ENCODE measurements around the gene CLK2.
"Not testable (repeated sequence)": the region's sequence is repeated elsewhere in the genome, so short reads cannot be mapped to it uniquely, and the experiment has no call there.

CLK2 gene

DNA sequence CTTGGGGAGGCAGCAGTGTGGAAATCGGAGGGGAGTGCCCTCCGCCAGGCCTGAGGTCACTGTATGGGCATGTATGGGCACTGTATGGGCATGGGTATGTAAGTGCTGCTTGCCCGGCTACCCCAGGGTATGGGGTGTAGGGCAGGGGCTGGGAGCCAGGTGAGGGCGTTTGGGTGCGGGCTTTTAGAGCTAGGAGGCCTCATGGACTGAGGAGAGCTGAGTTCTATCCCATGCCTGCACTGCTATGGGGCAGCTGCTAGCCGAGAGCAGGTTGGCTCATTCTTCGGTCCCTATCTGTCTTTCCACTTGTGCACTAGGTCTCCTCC lies 22.6 kb upstream of the CLK2 start:
- no peak for DNase-seq

- DNase-seq = no peak
These were observed 22.1 kb upstream of the CLK2 start for GRCh38 chr1:155295183-155295941.

DNA sequence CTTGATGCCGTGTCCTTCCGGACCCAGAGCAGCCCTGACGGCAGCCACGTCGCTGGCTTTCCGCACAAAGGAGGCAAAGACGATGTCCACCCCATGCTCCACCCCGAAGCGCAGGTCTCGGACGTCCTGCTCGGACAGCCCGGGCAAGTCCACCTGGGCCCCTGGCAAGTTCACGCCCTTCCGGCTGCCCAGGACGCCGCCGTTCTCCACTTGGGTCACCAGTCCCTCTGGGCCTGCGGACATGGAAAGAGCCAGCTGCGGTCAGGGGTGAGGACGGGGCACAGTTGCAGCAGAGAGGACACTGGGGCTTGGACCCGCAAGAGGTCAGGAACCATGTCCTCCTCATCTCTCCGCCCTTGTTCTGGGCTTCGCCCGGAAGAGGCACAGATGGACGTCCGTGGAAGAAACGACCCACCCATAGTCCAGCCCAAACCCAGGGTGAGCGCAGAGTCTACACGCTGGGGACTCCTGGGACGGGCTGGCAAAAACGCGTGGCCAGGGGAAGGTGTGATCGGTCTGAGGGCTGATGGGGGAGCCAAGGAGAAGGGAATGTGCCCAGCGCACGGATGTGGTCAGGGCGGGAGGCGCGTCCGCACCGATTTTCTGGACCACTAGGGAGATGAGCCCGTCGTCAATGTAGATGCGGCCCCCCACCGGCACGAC lies 21.3 kb upstream of the CLK2 start:
- DNase-seq = no peak

- no peak for DNase-seq
These were observed 19.9 kb upstream of the CLK2 start for GRCh38 chr1:155293086-155293749.

DNA sequence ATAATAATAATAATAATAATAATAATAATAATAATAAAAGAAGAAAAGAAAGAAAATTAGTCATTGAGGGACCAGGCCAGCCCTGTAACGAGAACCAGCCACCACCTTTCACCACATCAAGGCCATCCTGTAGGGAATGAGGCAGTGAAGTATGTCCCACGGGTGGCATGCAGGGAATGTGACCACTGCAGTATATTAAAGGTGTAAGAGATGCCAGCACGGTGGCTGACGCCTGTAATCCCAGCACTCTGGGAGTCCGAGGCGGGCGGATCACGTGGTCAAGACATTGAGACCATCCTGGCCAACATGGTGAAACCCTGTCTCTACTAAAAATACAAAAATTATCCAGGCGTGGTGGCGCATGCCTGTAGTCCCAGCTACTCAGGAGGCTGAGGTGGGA lies 17.7 kb upstream of the CLK2 start:
- not testable (repeated sequence) for DNase-seq

DNA sequence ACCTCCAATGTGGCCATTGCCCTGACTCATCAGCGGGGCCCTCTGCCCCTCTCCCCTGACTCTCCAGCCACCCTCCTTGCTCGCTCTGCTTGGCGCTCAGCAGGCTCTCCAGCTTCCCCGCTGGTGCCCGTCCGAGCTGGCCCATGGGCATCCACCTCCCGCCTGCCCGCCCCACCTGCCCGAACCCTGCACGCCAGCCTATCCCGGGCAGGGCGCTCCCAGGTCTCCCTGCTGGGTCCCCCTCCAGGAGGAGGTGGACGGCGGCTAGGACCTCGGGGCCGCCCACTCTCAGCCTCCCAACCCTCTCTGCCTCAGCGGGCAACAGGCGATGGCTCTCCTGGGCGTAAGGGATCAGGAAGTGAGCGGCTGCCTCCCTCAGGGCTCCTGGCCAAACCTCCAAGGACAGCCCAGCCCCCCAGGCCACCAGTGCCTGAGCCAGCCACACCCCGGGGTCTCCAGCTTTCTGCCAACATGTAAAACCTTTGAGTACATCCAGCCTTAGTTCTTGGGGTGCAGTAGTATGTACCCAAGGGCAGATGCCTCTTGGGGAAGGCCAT lies 14.8 kb upstream of the CLK2 start:
- no peak for DNase-seq

DNA sequence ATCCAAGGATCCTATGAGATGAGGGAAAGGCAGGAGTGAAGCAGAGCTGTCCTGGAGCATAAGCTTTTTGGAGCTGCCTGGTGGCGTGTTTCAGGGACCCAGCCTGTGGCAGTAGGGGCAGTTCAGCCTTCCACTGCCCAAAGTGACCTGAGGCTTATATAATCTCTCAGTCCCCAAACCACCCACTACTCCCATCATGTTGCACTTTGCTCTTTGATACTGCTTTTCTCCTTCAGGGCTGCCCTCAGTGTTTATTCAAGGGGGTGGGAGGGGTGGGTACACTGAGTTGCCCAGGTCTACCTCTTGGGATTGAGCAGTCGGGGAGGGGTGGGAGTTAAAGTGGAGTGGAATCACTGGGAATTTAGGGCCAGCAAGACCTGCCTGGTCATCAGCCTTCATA lies 13.2 kb upstream of the CLK2 start:
- DNase-seq = no peak

DNA sequence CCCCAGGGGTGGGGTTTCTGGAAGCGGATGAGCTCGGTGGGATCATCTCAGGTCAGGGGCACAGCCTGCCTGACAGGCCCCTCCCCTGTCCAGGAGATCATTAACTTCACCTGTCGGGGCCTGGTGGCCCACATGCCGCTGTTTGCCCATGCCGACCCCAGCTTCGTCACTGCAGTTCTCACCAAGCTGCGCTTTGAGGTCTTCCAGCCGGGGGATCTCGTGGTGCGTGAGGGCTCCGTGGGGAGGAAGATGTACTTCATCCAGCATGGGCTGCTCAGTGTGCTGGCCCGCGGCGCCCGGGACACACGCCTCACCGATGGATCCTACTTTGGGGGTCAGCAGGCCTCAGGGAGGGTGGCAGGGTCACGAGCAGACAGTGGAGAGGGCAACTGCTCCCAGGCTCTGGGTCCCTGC lies 12.3 kb upstream of the CLK2 start:
- DNase-seq = no peak

GRCh38 chr1:155285063-155285462 lies 11.8 kb upstream of the CLK2 start:
- DNase-seq = no peak

GRCh38 chr1:155284476-155284875 lies 11.2 kb upstream of the CLK2 start:
- no peak for DNase-seq

GRCh38 chr1:155282488-155283091 lies 9.3 kb upstream of the CLK2 start:
- DNase-seq = no peak

GRCh38 chr1:155279268-155279667 lies 6.0 kb upstream of the CLK2 start:
- DNase-seq = no peak

GRCh38 chr1:155278689-155279160 lies 5.4 kb upstream of the CLK2 start:
- DNase-seq = no peak

- peak; percentile 73 for DNase-seq
These were observed 4.8 kb upstream of the CLK2 start for GRCh38 chr1:155277902-155278688.

DNA sequence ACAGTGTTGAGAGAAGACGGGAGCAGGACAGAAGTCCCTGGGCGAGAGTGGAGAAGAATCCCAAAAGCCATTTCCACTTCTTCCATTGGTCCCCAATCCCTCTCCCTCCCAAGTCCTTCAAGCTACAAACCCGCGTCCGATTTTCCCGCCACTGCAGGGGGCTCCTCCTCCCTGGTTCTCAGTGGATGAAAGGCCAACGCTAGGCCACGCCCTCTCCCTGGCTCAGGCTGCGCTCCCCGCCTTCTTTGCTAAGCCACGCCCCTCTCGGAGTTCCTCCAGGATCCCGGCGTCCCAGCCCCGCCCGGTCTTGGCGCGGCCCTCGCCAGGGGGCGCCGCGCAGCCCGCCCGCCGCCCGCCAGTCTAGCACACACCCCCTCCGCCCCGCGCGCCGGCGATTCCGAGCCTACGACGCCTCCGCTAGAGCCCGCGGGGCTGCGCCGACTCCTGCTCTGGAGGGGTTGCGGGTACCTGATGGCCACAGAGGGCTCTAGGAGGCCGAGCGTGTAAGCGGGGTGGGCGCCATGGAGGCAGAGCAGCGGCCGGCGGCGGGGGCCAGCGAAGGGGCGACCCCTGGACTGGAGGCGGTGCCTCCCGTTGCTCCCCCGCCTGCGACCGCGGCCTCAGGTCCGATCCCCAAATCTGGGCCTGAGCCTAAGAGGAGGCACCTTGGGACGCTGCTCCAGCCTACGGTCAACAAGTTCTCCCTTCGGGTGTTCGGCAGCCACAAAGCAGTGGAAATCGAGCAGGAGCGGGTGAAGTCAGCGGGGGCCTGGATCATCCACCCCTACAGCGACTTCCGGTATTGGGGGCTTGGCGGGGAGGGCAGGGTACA lies 4.0 kb upstream of the CLK2 start, which contains the start of gene HCN3:
HCN3 (plus strand) TSS at position 394 of the 832 bp plus-strand sequence; CDS start at position 522, 128 bp downstream.
- peak; percentile 99 for DNase-seq

DNA sequence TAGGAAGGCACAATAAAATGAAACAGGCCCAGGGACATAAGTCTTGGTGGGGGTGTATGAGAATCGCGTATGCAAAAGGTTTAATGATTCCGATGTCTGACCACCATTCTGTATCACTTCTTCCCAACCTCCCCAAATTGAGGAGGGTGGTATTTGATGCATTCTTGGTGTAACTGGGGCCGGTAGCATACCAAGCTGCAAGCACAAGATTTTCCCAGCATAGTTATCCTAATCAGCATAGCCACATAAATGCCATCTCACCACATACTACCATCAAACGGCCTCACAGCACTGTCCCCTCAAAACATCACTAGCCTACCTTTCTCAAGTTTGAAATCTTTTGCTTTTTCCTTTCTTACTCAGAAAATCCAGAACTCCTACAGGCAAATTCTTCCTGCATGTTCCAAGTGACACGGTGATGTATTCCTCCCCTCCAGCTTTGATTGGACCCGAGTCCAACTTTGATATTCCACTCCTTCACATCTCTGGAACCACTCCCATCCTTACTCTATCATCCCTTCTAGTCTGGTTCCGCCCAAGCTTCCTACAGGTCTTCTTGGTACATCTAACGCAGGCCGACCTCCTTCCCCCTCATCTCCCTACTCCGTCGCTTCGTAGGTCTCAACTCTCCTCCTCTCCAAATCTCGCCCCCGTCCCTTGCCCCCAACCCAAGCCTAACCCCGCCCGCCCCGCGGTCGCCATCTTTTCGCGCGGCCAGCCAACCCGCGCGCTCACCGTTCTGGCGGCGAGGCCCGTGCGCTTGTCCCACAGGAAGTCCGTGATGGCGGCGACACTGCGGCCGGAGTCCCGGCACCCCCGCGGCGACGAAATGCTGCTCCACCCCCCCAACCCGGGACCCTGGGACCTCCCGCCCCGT lies 600 bp downstream of the CLK2 start:
- peak; percentile 65 for DNase-seq

DNA sequence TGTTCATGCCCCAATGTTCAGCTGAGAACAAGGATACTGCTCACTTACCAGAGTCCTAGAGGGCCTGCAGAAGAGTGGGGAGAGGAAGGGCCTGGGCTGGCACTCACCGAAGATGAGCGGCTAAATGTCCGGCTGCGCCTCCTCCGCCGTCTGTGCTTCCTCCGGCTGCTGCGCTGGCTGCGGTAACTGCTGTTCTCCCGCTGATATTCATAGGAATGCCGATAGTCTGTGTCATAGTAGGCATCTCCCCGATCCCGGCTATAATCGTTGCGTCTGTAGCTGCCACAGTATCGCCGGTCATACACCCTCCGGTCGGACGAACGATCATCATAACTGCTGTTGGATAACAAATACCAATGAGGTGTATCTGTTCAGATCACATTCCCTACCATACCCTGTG lies 3.9 kb downstream of the CLK2 start:
- no peak for DNase-seq

DNA sequence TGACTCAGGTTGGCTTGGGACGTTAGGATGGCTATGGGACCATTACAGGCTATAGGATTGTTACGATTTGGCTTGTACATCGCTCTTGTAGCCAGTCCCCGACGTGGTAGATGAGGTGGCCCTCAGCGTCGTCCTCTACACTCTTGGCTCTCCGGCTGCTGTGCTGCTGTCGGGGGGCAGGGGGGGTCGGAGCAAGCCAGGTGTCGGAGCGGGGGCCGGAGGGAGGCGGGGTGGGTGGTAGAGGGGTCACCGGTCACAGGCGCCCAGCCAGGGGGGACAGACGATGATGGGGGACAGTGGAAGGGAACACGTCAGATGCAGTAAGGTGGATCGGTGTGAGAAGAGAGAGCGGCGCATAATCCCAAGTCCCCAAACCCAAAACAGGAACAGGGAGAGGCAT lies 4.7 kb downstream of the CLK2 start:
- DNase-seq = no peak

DNA sequence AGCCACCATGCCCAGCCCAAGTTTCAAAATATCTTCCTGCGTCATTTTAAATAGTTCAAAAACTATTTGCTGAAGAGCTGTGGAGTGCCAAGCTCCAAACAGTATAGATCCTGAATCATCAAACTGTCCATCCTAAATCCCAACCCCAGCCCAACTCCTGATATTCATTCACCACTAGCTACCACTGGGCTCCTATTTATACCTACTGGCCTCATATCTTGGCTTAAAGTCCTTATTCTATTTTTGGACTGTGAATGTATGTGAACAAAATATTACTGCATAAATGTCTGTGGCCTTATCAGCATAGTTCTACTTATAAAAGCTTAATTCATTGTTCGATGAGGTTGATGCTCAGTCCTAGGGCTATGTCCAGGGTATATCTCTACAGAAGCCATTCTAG lies 5.9 kb downstream of the CLK2 start:
- no peak for DNase-seq

DNA sequence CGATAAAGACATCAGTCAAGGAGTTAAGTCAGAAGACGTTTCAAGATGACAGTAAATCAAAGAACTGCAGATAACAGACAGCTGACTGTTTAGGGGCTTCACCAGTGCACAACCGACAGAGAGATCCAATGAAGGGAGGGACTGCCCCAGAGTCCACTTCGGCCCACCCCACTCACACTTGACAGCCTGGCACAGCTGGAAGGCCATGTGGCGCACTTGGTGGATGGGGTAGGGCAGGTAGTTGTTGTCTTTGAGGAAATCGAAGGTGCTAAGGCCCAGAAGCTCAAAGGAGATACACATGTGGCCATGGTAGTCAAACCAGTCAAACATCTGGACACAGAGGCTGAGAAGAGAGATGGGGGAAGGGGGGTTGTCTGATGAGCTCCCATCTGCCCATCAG lies 6.8 kb downstream of the CLK2 start:
- no peak for DNase-seq

Data from NCI-H1694 treated with DMSO at 0.1 percent for 48 hours (cell line).